Endothelial cell of umbilical vein (primary cell): Measurements from ENCODE around the gene C1orf105.

Experiments
- POLR2A ChIP-seq: IDR thresholded peaks from 2 replicates; pipeline ENCODE4 v1.6.1; 2012; ENCODE audit warnings: low read depth, mild to moderate bottlenecking, control low read depth, low read length
- POLR2AphosphoS5 ChIP-seq: IDR thresholded peaks from 2 replicates; pipeline ENCODE4 v1.6.1; 2012; ENCODE audit warnings: low read depth, mild to moderate bottlenecking, control low read depth, low read length, moderate library complexity; ENCODE audit not compliant: insufficient read depth

DNA sequence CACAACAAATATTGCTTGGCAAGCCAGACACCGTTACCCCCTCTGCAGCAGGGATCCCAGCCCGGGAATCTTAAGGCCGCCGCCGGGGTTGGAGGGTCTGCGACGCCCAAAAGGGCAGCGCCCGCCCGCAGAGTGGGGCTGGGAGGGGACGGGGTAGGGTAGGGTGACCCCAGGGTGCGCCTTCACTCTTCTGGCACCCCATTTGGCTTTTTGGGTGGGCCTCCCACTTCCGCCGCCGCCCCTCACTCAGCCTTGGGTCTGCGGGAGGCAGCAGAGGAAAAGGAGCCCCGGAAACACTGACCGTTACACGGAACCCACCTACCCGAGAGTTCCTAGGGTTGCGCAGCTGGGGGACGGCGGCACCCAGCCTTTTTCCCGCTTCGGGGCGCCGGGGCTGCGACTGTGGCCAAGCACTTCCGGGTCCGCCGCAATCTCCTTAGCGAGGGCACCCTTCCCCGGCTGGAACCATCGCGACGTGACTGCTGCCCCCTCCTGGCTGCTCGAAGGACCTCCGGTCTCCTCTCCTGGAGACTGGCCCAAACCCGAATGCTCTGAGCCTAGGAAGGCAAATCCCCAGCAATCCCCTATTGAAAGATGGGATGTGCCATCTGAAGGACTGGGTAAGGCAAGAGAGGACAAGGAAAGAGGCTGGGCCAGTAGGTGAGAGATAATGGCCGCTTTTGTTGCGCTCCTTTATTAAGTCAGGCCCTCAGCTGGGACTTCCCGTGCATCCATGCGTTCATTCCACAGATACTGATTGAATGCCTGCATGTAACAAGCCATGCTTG is 23.4 kb downstream of the C1orf105 start, which contains the start of gene PIGC:
- TF ChIP-seq POLR2A (peak; percentile 63), POLR2AphosphoS5 (peak; percentile 77)
